H1 (cell line): ENCODE results near the gene HIPK2.

Source experiments
- BRCA1 ChIP-seq: IDR thresholded peaks from 2 replicates; pipeline ENCODE4 v1.6.1; 2012; ENCODE audit warnings: low read depth, low read length, improper control_type of control experiment
- CREB1 ChIP-seq: IDR thresholded peaks from 2 replicates; pipeline ENCODE4 v1.6.1; 2012; ENCODE audit warnings: inconsistent platforms
- CTCF ChIP-seq, 3 experiments: IDR thresholded peaks; 1 replicate in 2 of 3; 2 replicates in 1 of 3; pipeline versions ENCODE4 v1.5.1 to v1.6.1; 2011; ENCODE audit warnings: low read length in 3 of 3, mild to moderate bottlenecking in 3 of 3, inconsistent platforms in 2 of 3, low read depth in 1 of 3, moderate library complexity in 1 of 3; ENCODE audit not compliant: insufficient read depth in 1 of 3; ENCODE audit errors: control extremely low read depth in 1 of 3
- EZH2 ChIP-seq: fragments of 200-600 bp; sonication (generic); IDR thresholded peaks from 2 replicates; pipeline ENCODE4 v1.7.1; 2012; ENCODE audit warnings: low read depth, mild to moderate bottlenecking, moderate library complexity, low read length, inconsistent platforms; ENCODE audit not compliant: severe bottlenecking
- HDAC2 ChIP-seq, 2 experiments: fragments of 300-600 bp in 1 of 2; sonication (generic) in 1 of 2; IDR thresholded peaks; 2 replicates each; pipeline ENCODE4 v1.6.1; 2011 to 2012; ENCODE audit warnings: low read depth in 2 of 2, low read length in 2 of 2, mild to moderate bottlenecking in 2 of 2, moderate library complexity in 2 of 2, borderline replicate concordance in 1 of 2, inconsistent platforms in 1 of 2
- POLR2A ChIP-seq, 2 experiments: IDR thresholded peaks; 1 replicate in 1 of 2; 2 replicates in 1 of 2; pipeline ENCODE4 v1.6.1; 2011; ENCODE audit warnings: low read depth in 2 of 2, low read length in 2 of 2, mild to moderate bottlenecking in 2 of 2; ENCODE audit errors: control extremely low read depth in 1 of 2
- POLR2AphosphoS5 ChIP-seq: IDR thresholded peaks from 2 replicates; pipeline ENCODE4 v1.6.1; 2011; ENCODE audit warnings: low read depth, low read length
- POU5F1 ChIP-seq: IDR thresholded peaks from 2 replicates; pipeline ENCODE4 v1.6.1; 2011; ENCODE audit warnings: low read depth, mild to moderate bottlenecking, low read length, moderate library complexity
- SIN3A ChIP-seq, 2 experiments: IDR thresholded peaks in 1 of 2; conservative IDR thresholded peaks in 1 of 2; 2 replicates each; pipeline ENCODE4 v1.6.1; 2011 to 2012; ENCODE audit warnings: low read length in 2 of 2, improper control_type of control experiment in 1 of 2, low read depth in 1 of 2, mild to moderate bottlenecking in 1 of 2
- SUZ12 ChIP-seq: fragments of 200-600 bp; sonication (generic); IDR thresholded peaks from 2 replicates; pipeline ENCODE4 v1.6.1; 2012; ENCODE audit warnings: mild to moderate bottlenecking, inconsistent platforms, low read length, moderate library complexity, mixed read lengths

- TF ChIP-seq POLR2A (IDR thresholded peaks at IDR 0.05; ENCODE audit: control extremely low read depth in 1 of 2, low read depth in 2 of 2, low read length in 2 of 2) (no peak), EZH2 (no peak), CTCF (IDR thresholded peaks at IDR 0.05; ENCODE audit: control extremely low read depth in 1 of 3, insufficient read depth in 1 of 3, low read depth in 1 of 3, low read length in 3 of 3) (no peak), HDAC2 (IDR thresholded peaks at IDR 0.05; ENCODE audit: borderline replicate concordance in 1 of 2, low read depth in 2 of 2, low read length in 2 of 2) (no peak), CREB1 (no peak), POLR2AphosphoS5 (no peak), SUZ12 (no peak), POU5F1 (no peak), SIN3A (conservative IDR thresholded peaks at IDR 0.05 in 1 of 2, IDR thresholded peaks at IDR 0.05 in 1 of 2; ENCODE audit: low read depth in 1 of 2, low read length in 2 of 2) (no peak), BRCA1 (no peak)
Measured at GRCh38 chr7:139743967-139744767, 33.6 kb downstream of the HIPK2 start.
